A172 (cell line): Measurements from ENCODE around the gene MAP3K2. TPM values are rescaled to one million over a fixed set of nuclear protein-coding genes. Genes with fewer than 3 reads are reported as not detected.
A peak's percentile ranks its signal among the peaks of the same experiment; 100 is the strongest.

Experiments
- DNase-seq: peaks from one replicate; pipeline ENCODE4 v3.0.0-alpha.2; 2015; ENCODE audit warnings: low spot score
- total RNA-seq: library from RNA; depleted of rRNA; stranded (reverse); fragments of >200 nt; shearing (Covaris generic); gene quantifications from 2 replicates; pipeline ENCODE4 v1.2.3, GENCODE V29; 2014

MAP3K2 gene
- total RNA-seq, 1 experiment from 2014 or later, result 43.3 TPM

- DNase-seq, result no peak
These were observed 19.9 kb upstream of the MAP3K2 start for GRCh38 chr2:127407661-127408003.

GRCh38 chr2:127407091-127407490 is 19.3 kb upstream of the MAP3K2 start:
- no peak for DNase-seq

GRCh38 chr2:127406454-127406853 is 18.7 kb upstream of the MAP3K2 start:
- no peak for DNase-seq

DNA sequence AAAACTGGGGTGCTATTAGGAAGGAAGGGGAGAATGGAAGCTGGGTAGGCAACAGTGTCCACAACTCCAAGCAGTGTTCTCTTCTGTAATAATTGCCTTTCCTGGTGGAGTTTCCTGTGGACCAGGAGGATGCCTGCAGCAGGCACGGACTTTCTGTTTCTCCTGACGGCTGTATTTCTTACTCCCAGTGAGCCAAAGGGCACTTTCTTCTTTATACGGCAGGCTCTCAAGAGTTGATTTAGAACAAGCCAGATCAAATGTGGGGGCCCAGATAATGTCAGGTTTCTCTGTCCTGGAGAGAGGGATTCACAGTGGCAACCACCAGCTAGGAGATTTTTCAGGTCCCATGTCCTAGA is 17.5 kb upstream of the MAP3K2 start:
- DNase-seq, result no peak

DNA sequence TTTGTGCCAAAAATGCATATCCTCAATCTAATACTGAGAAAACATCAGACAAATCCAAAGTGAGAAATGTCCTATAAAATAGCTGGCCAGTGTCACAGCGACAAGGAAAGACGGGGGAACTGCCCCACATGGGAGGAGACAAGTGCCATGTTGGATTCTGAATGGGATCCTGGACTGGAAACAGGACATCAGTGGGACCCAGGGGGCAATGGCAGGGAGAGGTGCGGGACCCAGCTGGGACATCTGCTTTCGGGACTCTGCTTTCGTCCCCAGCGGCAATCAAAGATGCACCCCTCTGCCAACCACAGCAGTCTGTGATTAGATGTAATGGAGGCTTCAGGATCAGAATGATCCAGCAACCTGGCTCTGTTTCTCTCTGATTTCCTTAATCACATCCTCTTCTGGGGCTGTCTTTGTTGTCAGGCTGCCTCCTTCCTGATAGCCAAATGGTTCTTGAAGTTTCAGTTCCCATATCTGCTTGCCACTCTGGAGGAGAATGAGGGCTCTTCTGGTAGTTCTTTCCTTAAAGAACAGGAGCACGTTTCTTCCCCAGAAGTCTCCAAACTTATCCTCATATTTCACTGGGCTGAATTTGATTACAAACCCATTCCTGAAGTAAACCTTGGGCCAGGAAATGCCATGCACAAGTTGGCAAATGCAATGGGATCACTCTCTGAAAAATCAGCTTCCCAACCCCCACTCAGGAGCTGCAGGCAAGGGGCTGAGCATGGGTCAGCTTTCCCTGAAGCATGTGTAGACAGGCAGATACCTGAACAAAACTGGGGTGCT is 16.9 kb upstream of the MAP3K2 start:
- no peak for DNase-seq

- no peak for DNase-seq
These were observed 15.7 kb upstream of the MAP3K2 start for GRCh38 chr2:127403460-127403859.

DNA sequence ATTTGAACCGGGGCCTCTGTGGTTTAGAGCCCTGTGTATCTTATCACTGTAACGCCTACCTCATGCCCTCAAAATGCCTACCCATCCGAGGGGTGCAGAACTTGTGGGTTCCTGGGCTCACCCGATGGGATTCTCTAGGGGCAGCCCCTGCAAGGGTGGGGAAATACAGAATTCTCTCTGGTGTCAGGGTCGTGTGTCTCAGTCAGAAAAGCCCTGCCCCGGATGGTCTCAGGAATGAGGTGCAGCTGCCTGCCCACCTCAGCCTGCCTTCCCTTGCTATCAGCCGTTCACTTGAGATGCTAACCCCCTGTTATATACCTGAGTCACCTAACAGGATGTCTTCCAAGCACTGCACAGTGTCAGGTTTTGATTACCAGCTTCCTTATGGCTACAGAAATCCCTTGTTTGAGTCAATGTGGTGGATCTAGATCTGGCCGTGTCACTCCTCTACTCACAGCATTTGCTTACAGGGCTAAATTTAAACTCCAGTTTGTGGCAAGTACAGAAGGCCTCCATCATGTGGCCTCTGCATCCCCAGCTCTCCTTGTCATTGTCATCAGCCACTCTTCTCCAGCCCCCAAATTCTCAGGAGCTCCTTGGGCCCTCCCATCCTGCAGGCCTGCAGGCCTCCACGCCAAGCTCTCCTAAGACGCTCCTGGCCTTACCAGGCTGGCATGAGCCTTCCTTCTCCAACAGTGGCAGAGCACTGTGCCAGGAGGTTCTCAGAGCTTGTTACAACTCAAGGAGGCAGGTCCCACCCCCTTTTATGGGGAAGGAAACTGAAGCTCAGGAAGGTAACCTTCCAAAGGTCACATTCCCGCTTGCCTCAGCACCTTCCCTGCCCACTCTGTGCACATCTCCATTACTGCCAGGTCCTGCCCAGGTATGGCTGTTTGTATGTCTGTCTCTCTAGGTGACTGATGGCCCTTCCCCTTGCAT is 14.3 kb upstream of the MAP3K2 start:
- DNase-seq, result peak; percentile 37

DNA sequence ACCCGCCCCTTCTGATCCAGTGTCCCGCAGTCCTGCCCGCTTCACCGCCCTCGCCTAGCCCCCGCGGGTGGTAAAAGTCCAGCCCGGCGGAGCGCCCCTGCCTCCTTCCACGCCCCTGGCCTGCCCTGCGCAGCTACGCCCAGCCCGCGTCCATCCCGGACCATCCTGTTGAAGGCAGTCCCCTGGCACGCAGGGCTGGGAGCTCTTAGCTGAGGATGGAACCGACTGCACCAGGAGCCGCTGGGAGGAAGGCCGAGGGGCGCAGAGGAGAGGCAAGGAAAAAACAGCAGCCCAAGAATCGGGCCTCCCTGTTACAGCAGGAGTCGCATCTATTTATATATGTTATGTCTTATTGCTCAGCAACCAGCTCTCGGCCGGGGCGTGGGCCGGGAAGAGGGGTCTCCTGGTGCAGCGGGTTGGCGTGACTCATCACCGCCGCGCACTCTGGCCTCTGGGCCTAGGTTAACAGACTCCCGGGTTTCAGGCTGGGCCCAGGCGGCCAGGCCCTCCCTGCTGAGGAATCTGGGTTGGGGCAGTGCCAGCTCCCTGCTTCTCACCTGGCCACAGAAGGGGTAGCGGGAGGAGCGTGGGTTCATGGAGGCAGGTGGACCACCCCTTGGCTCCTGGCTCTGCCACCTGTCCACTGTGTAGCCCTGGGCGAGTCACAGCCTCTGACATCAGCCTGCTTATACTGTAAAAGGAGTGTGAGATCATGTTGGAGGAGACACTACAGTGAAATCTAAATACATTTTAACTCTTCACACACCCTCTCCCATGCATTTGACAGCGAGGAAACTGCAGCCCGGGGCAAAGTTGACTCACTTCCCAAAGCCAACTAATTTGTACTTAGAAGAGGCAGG is 13.4 kb upstream of the MAP3K2 start:
- peak; percentile 52 for DNase-seq

DNA sequence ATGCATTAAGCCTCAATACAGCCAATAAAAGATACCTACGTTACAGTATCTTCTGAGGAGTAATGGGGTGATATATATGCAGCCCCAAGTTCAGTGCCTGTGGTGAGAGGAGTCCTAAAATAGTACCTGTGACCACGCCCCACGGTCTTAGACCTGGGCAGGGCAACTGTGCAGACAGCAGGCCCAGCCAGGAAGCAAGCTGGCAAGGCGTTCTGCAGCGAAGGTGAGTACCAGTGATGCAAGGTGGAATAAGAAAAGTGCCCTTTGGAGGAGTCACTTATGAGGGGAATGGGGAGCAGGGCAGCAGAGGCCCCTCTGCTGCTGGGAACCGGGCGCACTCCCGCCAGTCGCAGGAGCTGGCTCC is 12.7 kb upstream of the MAP3K2 start:
- DNase-seq, result no peak

DNA sequence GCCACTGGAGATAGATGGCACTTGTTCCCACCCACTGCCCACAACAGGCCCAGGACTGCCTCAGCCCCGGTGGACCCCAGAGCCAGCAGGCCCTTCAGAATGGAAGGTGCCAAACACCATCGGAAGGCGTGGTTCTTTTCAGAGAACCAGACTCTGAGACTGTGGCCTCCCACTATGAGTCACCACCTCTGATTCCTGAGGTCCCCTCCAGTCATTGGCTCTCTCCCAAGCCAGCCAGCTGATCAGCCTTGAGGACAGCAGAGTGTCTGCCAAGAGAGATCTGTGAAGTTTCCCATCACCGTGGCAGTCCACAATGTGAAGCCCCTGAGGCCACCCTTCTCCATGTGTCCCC is 10.4 kb upstream of the MAP3K2 start:
- peak; percentile 96 for DNase-seq

- no peak for DNase-seq
These were observed 9.9 kb upstream of the MAP3K2 start for GRCh38 chr2:127397568-127398238.

DNA sequence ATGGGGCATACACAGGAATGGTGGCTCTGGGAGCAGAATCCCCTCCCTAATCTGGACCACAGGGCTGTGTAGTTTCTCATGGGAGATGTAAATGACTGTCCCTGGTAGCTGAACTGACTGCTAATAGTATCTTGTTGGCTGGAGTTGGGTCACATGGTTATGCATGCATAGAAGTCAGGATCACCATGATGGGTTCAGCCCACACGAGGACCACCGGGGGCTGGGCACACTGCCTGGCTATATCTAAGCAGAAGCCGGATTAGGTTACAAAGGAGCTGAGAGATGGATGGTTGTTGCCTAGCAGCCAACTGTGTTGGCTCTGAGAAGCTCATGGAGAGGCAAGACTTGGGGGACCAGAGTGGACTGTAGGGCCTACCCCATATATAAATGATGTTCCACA is 6.7 kb upstream of the MAP3K2 start:
- DNase-seq, result no peak

DNA sequence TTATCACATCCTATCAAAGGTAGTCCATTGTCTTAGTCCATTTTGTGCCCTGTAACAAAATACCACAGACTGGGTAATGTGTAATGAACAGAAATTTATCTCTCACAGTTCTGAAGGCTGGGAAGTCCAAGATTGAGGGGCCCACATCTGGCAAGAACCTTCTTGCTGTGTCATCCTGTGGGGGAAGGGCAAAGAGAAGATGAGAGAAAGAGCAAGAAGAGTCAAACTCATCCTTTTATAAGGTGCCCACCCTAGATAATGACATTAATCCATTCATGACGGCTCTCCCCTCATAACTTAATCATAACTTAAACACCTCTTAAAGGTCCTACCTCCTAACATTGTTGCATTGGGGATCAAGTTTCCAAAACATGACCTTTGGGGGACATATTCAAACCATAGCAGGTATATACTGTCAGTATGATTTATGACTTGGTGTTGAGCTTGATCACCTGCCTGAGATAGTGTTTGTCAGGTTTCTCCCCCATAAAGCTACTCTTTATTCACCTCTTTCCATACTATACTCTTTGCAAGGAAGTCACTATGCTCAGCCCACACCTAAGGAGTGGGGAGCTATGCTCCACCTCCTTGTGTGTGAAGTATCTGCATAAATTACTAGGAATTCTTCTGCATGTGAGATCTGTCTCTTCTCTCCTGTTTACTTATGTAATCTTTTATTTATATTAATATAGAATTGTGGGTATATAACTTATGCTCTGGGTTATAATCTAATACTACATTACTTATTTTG is 5.2 kb upstream of the MAP3K2 start:
- no peak for DNase-seq

- no peak for DNase-seq
These were observed 4.5 kb upstream of the MAP3K2 start for GRCh38 chr2:127392133-127392827.

GRCh38 chr2:127389778-127390435 is 2.1 kb upstream of the MAP3K2 start:
- no peak for DNase-seq

GRCh38 chr2:127388423-127389164 is 819 bp upstream of the MAP3K2 start:
- no peak for DNase-seq

DNA sequence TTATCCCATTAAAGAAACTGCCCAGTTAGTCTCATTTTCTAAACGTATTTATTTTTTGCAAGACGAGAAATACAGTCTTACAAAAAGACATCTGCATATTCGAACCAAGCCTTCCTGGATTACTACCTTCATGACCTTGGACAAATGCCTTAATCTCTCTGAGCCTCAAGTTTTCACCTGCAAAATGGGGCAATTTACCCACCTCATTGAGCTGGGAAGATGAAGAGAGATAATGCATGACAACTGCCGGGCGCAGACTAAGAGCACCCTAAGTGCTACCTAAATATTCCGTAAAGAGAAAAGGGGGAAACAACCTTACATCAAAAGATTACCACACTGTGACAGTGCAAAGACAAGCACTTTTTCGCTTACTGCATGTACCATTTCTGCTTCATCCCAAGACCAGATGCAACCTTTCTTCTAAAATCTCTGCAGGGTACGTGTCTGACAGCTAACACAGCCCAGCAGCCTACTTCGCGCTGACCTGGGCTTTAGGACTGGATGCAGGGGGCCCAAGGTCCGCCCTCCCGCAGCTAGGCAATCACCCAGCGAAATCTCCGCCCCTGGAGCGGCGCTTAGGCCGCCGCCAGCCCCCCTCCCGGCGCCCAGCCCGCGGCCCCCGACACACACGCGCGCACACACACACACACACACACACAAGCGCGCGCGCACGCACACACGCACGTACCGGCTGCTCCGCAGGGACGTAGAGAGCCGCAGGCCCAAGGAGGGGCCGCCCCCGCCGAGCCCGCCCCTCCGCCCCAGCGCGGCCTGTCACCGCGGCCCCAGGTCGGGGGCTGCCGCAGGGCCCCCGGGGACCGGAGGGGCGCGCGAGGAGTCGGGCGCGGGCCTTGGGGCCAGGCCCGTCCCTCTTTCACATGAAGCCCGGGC is 766 bp downstream of the MAP3K2 start:
- peak; percentile 62 for DNase-seq

DNA sequence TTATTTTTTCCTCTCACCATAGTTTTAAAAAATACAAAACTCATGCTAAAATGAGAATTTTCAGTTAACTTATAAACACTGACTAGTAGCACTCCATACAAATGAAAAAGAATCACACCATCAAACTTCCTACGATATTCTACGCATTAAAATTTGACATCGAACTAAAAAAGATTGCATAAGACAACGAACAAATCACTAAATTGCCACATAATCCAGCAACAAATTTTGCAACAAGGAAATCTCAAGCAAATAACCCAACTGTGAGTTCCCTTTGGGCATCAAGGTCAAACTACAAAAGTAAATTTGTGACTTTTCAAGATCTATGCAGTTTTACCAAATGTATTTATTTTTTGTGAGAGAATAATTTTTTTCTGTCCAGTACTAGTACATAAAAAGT is 1.5 kb downstream of the MAP3K2 start:
- DNase-seq, result no peak
